GM12878 (cell line): ENCODE data around the gene CACNA1H.

ENCODE experiments used
- CTCF ChIP-seq, 3 experiments: IDR thresholded peaks in 2 of 3; conservative IDR thresholded peaks in 1 of 3; 2 replicates each; pipeline ENCODE4 v1.5.1; 2011; ENCODE audit warnings: low read depth in 3 of 3, low read length in 3 of 3, mild to moderate bottlenecking in 3 of 3, control low read depth in 2 of 3, moderate library complexity in 2 of 3, inconsistent platforms in 1 of 3, mixed read lengths in 1 of 3; ENCODE audit not compliant: control insufficient read depth in 2 of 3, insufficient read depth in 1 of 3; ENCODE audit errors: extremely low read depth in 1 of 3
- EZH2 ChIP-seq: IDR thresholded peaks from 2 replicates; pipeline ENCODE4 v1.6.1; 2012; ENCODE audit warnings: low read depth, mild to moderate bottlenecking, control low read depth, inconsistent platforms, low read length, borderline replicate concordance; ENCODE audit not compliant: control insufficient read depth
- NFYB ChIP-seq: IDR thresholded peaks from 2 replicates; pipeline ENCODE4 v1.6.1; 2011; ENCODE audit warnings: low read depth, mild to moderate bottlenecking, low read length, improper control_type of control experiment, moderate library complexity; ENCODE audit not compliant: insufficient read depth
- PAX8 ChIP-seq: fragments of 450-650 bp; IDR thresholded peaks from 2 replicates; pipeline ENCODE4 v1.6.1; 2017; ENCODE audit warnings: mild to moderate bottlenecking, moderate library complexity
- POLR2AphosphoS2 ChIP-seq: IDR thresholded peaks from 2 replicates; pipeline ENCODE4 v1.6.1; 2011; ENCODE audit warnings: low read depth, mild to moderate bottlenecking, low read length, improper control_type of control experiment, moderate library complexity
- SIN3A ChIP-seq: IDR thresholded peaks from 2 replicates; pipeline ENCODE4 v1.6.1; 2012; ENCODE audit warnings: low read depth, low read length, improper control_type of control experiment
- SMC3 ChIP-seq: IDR thresholded peaks from 2 replicates; pipeline ENCODE4 v1.6.1; 2011; ENCODE audit warnings: low read length, improper control_type of control experiment, borderline replicate concordance
- SP1 ChIP-seq: IDR thresholded peaks from one replicate; pipeline ENCODE4 v1.6.1; 2011; ENCODE audit warnings: low read depth, low read length
- SUPT20H ChIP-seq: IDR thresholded peaks from 2 replicates; pipeline ENCODE4 v1.6.1; 2011; ENCODE audit warnings: low read depth, mild to moderate bottlenecking, low read length, moderate library complexity, borderline replicate concordance; ENCODE audit not compliant: control insufficient read depth
- TCF7 ChIP-seq: IDR thresholded peaks from 2 replicates; pipeline ENCODE4 v1.6.1; 2014; ENCODE audit warnings: antibody characterized with exemption, borderline replicate concordance
- YY1 ChIP-seq: IDR thresholded peaks from 2 replicates; pipeline ENCODE4 v1.6.1; 2011; ENCODE audit warnings: low read depth, mild to moderate bottlenecking, low read length

- TF ChIP-seq EZH2 (no peak), POLR2AphosphoS2 (no peak), CTCF (IDR thresholded peaks at IDR 0.05 in 2 of 3, conservative IDR thresholded peaks at IDR 0.05 in 1 of 3; ENCODE audit: control insufficient read depth in 2 of 3, extremely low read depth in 1 of 3, insufficient read depth in 1 of 3, low read depth in 3 of 3, low read length in 3 of 3) (no peak), PAX8 (no peak), SMC3 (no peak), TCF7 (no peak), SUPT20H (no peak), SIN3A (no peak), YY1 (no peak), NFYB (no peak), SP1 (no peak)
Measured at GRCh38 chr16:1220841-1221627, 68.1 kb downstream of the CACNA1H start.
